ENCODE data around the gene MDM1.

DNA sequence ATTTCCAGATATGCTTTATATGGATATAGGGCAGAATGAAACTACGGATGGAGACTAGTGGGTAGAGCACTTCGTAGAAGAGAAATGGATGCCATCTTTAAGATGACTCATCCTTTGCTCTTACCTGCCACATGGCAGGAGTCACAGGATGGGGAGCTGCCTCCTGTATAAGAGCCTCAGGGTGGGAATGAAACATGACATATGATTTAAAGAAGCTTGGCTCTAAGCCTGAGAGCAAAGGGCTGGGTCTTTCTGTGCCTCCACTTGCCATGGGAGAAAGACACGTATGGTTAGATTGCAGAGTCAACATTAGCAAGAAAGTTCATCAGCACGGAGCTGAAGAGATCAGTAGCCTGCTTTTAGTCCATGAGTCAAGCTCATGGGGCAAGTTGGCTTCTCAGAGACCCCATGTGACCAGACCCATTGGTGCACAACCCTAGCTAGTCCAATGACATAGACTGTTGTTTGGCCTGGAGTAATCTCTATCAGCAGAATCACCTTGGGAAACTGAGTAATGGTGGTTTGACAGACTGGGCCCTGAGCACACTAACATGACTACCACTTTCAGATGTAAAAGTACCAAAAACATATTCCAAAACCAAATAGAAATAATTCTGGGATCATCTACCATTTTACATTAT, 40.6 kb downstream of the MDM1 start:
- TF ChIP-seq POLR2A (IDR thresholded peaks at IDR 0.05) (no peak), POLR2AphosphoS5 (IDR thresholded peaks at IDR 0.05) (no peak)
- TF ChIP-seq, protein P1, sequence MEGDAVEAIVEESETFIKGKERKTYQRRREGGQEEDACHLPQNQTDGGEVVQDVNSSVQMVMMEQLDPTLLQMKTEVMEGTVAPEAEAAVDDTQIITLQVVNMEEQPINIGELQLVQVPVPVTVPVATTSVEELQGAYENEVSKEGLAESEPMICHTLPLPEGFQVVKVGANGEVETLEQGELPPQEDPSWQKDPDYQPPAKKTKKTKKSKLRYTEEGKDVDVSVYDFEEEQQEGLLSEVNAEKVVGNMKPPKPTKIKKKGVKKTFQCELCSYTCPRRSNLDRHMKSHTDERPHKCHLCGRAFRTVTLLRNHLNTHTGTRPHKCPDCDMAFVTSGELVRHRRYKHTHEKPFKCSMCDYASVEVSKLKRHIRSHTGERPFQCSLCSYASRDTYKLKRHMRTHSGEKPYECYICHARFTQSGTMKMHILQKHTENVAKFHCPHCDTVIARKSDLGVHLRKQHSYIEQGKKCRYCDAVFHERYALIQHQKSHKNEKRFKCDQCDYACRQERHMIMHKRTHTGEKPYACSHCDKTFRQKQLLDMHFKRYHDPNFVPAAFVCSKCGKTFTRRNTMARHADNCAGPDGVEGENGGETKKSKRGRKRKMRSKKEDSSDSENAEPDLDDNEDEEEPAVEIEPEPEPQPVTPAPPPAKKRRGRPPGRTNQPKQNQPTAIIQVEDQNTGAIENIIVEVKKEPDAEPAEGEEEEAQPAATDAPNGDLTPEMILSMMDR (IDR thresholded peaks at IDR 0.05) = no peak

Data from stomach (tissue), 4 donors.